ENCODE measurements around the gene SLC22A25.
"Not testable (repeated sequence)": the region's sequence is repeated elsewhere in the genome, so short reads cannot be mapped to it uniquely, and the experiment has no call there.

SLC22A25 gene

GRCh38 chr11:63243533-63243932 lies at the start of gene SLC22A25:
SLC22A25 (minus strand) TSS chr11:63243599; CDS start chr11:63229652, 13,947 bp downstream.
- no peak for DNase-seq (ENCODE audit: extremely low read depth in 1 of 2, low read depth in 1 of 2)

GRCh38 chr11:63290285-63290684 lies 46.9 kb upstream of the SLC22A25 start:
- DNase-seq (ENCODE audit: extremely low read depth in 1 of 2, low read depth in 1 of 2) = no peak

- DNase-seq (ENCODE audit: extremely low read depth in 1 of 2, low read depth in 1 of 2) = no peak
These were observed 46.3 kb upstream of the SLC22A25 start for GRCh38 chr11:63289658-63290057.

GRCh38 chr11:63282579-63282978 lies 39.2 kb upstream of the SLC22A25 start:
- DNase-seq (ENCODE audit: extremely low read depth in 1 of 2, low read depth in 1 of 2) = no peak

GRCh38 chr11:63280920-63281319 lies 37.5 kb upstream of the SLC22A25 start:
- DNase-seq (ENCODE audit: extremely low read depth in 1 of 2, low read depth in 1 of 2) = no peak

- DNase-seq (ENCODE audit: extremely low read depth in 1 of 2, low read depth in 1 of 2) = no peak
These were observed 34.0 kb upstream of the SLC22A25 start for GRCh38 chr11:63277345-63277943.

- no peak for DNase-seq (ENCODE audit: extremely low read depth in 1 of 2, low read depth in 1 of 2)
These were observed 31.4 kb upstream of the SLC22A25 start for GRCh38 chr11:63274776-63275175.

GRCh38 chr11:63273685-63274084 lies 30.3 kb upstream of the SLC22A25 start:
- DNase-seq (ENCODE audit: extremely low read depth in 1 of 2, low read depth in 1 of 2) = no peak

- no peak for DNase-seq (ENCODE audit: extremely low read depth in 1 of 2, low read depth in 1 of 2)
These were observed 19.1 kb upstream of the SLC22A25 start for GRCh38 chr11:63262547-63262946.

GRCh38 chr11:63251312-63251711 lies 7.9 kb upstream of the SLC22A25 start:
- DNase-seq (ENCODE audit: extremely low read depth in 1 of 2, low read depth in 1 of 2) = no peak

GRCh38 chr11:63250162-63251050 lies 7.0 kb upstream of the SLC22A25 start:
- DNase-seq (ENCODE audit: extremely low read depth in 1 of 2, low read depth in 1 of 2) = no peak

GRCh38 chr11:63248966-63249365 lies 5.6 kb upstream of the SLC22A25 start:
- DNase-seq (ENCODE audit: extremely low read depth in 1 of 2, low read depth in 1 of 2) = no peak

- not testable (repeated sequence) for DNase-seq (ENCODE audit: extremely low read depth in 1 of 2, low read depth in 1 of 2)
These were observed 4.0 kb upstream of the SLC22A25 start for GRCh38 chr11:63247237-63248002.

GRCh38 chr11:63246045-63246444 lies 2.6 kb upstream of the SLC22A25 start:
- no peak for DNase-seq (ENCODE audit: extremely low read depth in 1 of 2, low read depth in 1 of 2)

- DNase-seq (ENCODE audit: extremely low read depth in 1 of 2, low read depth in 1 of 2) = no peak
These were observed 1.5 kb upstream of the SLC22A25 start for GRCh38 chr11:63244862-63245261.

GRCh38 chr11:63242089-63242781 lies 1.2 kb downstream of the SLC22A25 start:
- DNase-seq (ENCODE audit: extremely low read depth in 1 of 2, low read depth in 1 of 2) = no peak

GRCh38 chr11:63240791-63241379 lies 2.5 kb downstream of the SLC22A25 start:
- DNase-seq (ENCODE audit: extremely low read depth in 1 of 2, low read depth in 1 of 2) = no peak

- no peak for DNase-seq (ENCODE audit: extremely low read depth in 1 of 2, low read depth in 1 of 2)
These were observed 3.3 kb downstream of the SLC22A25 start for GRCh38 chr11:63240098-63240497.

GRCh38 chr11:63239254-63239653 lies 4.1 kb downstream of the SLC22A25 start:
- no peak for DNase-seq (ENCODE audit: extremely low read depth in 1 of 2, low read depth in 1 of 2)

GRCh38 chr11:63237413-63237812 lies 6.0 kb downstream of the SLC22A25 start:
- DNase-seq (ENCODE audit: extremely low read depth in 1 of 2, low read depth in 1 of 2) = no peak

All from stimulated activated CD8-positive, alpha-beta memory T cell treated with anti-CD3 and anti-CD28 coated beads, Interleukin-7, amount 100 ng/mL, for 48 hours (primary cell).